Tibial nerve (tissue), 4 donors: ENCODE data around the gene RPS6KA3. TPM values are rescaled to one million over a fixed set of nuclear protein-coding genes. Genes with fewer than 3 reads are reported as not detected.

Experiments
- DNase-seq, 2 donors: peaks; one replicate each; pipeline ENCODE4 v3.0.0-alpha.2; 2019; ENCODE audit warnings: low spot score in 2 of 2
- H3K27ac ChIP-seq, 4 donors: fragments of 200-600 bp; sonication (generic) in 3 of 4; one replicate each; pipeline ENCODE4 v1.5.1; 2017 to 2019; ENCODE audit warnings: mild to moderate bottlenecking in 1 of 4
- H3K27me3 ChIP-seq, 2 donors: fragments of 200-600 bp; sonication (generic) in 1 of 2; one replicate each; pipeline versions ENCODE4 v1.5.1 to v1.6.0; 2017 to 2019
- H3K36me3 ChIP-seq, 3 donors: fragments of 200-600 bp; sonication (generic); one replicate each; pipeline ENCODE4 v1.5.1; 2018 to 2019
- H3K4me1 ChIP-seq, 4 donors: fragments of 200-600 bp; sonication (generic) in 3 of 4; one replicate each; pipeline ENCODE4 v1.5.1; 2017 to 2019
- H3K4me3 ChIP-seq, 4 donors: fragments of 200-600 bp; sonication (generic) in 3 of 4; one replicate each; pipeline ENCODE4 v1.5.1; 2017 to 2019; ENCODE audit warnings: mild to moderate bottlenecking in 1 of 4, moderate library complexity in 1 of 4
- H3K9me3 ChIP-seq, 4 donors: fragments of 200-600 bp; sonication (generic) in 3 of 4; one replicate each; pipeline ENCODE4 v1.5.1; 2017 to 2019
- EP300 ChIP-seq, 2 donors: sonication (generic); formaldehyde crosslinking; IDR thresholded peaks; one replicate each; pipeline ENCODE4 v1.6.1; 2017; ENCODE audit warnings: antibody characterized with exemption in 2 of 2, mild to moderate bottlenecking in 1 of 2
- POLR2A ChIP-seq, 2 donors: fragments of 450-650 bp; IDR thresholded peaks; one replicate each; pipeline ENCODE4 v1.6.1; 2017; ENCODE audit warnings: antibody characterized with exemption in 2 of 2, mild to moderate bottlenecking in 2 of 2, moderate library complexity in 2 of 2
- WGBS, 2 donors: methylation state at CpG; one replicate each; pipeline ENCODE4 v1.1.5; 2018; 5-methylcytosine and 5-hydroxymethylcytosine counted together
- total RNA-seq, 4 donors: library from RNA; depleted of rRNA; stranded (reverse); fragments of >200 nt; gene quantifications; one replicate each; pipeline ENCODE4 v1.1.0, GENCODE V29; 2016
- TF ChIP-seq, protein P1 (sequence below), 5 experiments: fragments of 200-600 bp in 3 of 5; fragments of 450-650 bp in 2 of 5; sonication (generic) in 3 of 5; IDR thresholded peaks; one replicate each; pipeline ENCODE4 v1.5.1; 2016 to 2019; ENCODE audit warnings: antibody characterized with exemption in 5 of 5, mild to moderate bottlenecking in 3 of 5, moderate library complexity in 2 of 5

Gene RPS6KA3
- total RNA-seq, 4 donors from 2014 or later: 22.0 to 33.9 (median 32.6) TPM

DNA sequence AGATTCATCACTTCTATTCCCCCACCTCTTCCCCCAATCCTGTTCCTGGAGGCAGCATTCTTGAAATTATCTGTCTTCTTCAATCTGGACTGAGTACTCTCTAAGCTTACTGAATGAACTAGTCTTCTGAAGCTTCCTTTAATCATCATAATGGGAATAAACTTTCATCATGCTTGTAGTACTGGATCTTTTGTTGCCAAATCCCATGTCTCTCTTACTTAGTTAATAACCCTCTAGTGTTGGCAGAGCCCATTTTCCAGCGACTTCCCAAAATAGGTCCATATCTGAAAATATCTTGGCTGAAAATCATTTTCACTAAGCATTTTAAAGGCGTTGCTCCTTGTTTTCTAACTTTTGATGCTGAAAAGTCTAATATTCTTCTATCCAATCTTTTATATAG lies 39.6 kb downstream of the RPS6KA3 start:
- DNase-seq: no peak
- H3K4me1 ChIP-seq: no peaks in the 10 kb centered on the region
- no peaks in the 10 kb centered on the region for H3K27me3 ChIP-seq
- H3K36me3 ChIP-seq: no peaks in the 10 kb centered on the region
- WGBS, 2 donors: 61 to 71% methylated on average over 2 of the region's 2 CpGs
- no peak for TF ChIP-seq EP300 (IDR thresholded peaks at IDR 0.05)
- TF ChIP-seq, protein P1, sequence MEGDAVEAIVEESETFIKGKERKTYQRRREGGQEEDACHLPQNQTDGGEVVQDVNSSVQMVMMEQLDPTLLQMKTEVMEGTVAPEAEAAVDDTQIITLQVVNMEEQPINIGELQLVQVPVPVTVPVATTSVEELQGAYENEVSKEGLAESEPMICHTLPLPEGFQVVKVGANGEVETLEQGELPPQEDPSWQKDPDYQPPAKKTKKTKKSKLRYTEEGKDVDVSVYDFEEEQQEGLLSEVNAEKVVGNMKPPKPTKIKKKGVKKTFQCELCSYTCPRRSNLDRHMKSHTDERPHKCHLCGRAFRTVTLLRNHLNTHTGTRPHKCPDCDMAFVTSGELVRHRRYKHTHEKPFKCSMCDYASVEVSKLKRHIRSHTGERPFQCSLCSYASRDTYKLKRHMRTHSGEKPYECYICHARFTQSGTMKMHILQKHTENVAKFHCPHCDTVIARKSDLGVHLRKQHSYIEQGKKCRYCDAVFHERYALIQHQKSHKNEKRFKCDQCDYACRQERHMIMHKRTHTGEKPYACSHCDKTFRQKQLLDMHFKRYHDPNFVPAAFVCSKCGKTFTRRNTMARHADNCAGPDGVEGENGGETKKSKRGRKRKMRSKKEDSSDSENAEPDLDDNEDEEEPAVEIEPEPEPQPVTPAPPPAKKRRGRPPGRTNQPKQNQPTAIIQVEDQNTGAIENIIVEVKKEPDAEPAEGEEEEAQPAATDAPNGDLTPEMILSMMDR (IDR thresholded peaks at IDR 0.05): no peak
- TF ChIP-seq POLR2A (IDR thresholded peaks at IDR 0.05): no peak
- H3K9me3 ChIP-seq: no peaks in the 10 kb centered on the region
- H3K4me3 ChIP-seq: no peak overlapping the region
- H3K27ac ChIP-seq: no peak overlapping the region

DNA sequence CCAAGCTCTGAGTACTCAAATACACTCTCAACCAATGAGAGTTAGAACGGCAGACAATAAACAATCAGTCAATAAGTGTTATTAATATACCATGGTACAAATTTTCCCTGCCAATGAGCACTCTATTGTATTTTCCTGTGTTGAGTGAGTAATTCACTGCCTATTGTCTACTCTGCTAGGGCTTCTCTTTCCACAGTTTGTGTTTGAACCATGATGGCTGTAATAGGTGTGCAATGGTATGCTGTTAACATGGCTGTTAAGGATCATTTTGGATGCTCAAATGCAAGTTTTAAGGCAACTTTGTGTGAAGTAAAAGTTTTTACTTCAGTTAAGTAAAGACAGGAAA lies 41.2 kb downstream of the RPS6KA3 start:
- Histone ChIP-seq H3K9me3 (no peaks in the 10 kb centered on the region), H3K27me3 (no peaks in the 10 kb centered on the region), H3K27ac (no peak overlapping the region), H3K4me1 (no peaks in the 10 kb centered on the region), H3K4me3 (no peak overlapping the region), H3K36me3 (no peaks in the 10 kb centered on the region)
- no peak for DNase-seq
- 67 to 92% methylated on average over 1 of the region's 1 CpG for WGBS, 2 donors
- TF ChIP-seq EP300 (IDR thresholded peaks at IDR 0.05): no peak
- no peak for TF ChIP-seq POLR2A (IDR thresholded peaks at IDR 0.05)
- TF ChIP-seq, protein P1 (IDR thresholded peaks at IDR 0.05): no peak

DNA sequence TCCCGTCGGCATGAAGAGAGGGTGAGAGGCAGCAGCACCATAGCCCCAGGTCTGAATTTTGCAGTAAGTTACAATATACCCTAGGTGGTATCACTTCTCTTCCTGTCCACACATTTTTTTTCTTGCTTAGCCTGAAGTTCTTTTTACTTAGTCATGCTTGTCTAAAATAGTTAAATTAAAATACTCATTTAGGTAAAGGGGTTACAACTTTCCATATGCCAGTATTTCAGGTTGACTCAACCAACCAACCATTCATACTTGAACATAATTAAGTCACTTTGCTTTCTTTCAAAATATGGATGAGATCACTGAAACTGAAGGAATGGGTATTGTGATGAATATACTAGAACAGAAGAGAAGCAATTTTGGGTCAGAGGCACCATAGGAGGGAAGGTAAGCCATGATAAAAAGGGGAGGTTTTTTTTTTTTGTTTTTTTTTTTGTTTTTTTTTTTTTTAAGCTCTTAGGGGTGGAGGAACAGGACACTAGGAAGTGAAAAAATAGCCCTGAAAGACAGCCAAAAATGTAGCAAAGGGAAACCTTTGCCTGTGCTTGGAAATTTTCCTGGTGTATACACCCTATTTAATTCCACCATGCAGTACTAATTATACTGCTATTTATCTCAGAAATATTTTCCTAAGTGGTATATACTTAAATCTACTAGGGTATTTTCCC lies 41.8 kb downstream of the RPS6KA3 start:
- 68 to 100% methylated on average over 2 of the region's 2 CpGs for WGBS, 2 donors
- Histone ChIP-seq H3K36me3 (no peaks in the 10 kb centered on the region), H3K9me3 (no peaks in the 10 kb centered on the region), H3K4me3 (no peak overlapping the region), H3K27ac (no peak overlapping the region), H3K27me3 (peaks cover 0 to 2% of the 10 kb centered on the region in 2 donors), H3K4me1 (no peaks in the 10 kb centered on the region)
- TF ChIP-seq POLR2A (IDR thresholded peaks at IDR 0.05): no peak
- TF ChIP-seq, protein P1 (IDR thresholded peaks at IDR 0.05): no peak
- no peak for TF ChIP-seq EP300 (IDR thresholded peaks at IDR 0.05)
- no peak for DNase-seq

DNA sequence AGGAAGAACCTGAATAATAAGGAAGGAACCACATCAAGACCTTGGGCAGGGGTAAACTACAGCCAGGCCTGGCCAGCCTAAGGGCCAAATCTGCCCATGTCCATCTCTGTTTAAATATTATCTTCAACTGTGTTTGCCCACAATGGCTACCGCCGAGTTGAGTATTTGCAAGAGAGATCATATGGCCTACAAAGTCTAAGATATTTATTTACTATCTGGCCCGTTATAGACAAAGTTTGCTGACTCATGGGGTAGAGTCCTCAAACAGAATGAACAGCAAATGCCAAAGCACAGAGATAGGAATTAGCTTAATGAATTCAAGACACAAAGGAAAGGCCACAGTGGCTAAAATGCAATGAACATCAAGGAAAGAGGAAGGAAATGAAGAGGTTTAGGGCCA lies 44.8 kb downstream of the RPS6KA3 start:
- TF ChIP-seq, protein P1 (IDR thresholded peaks at IDR 0.05): no peak
- TF ChIP-seq EP300 (IDR thresholded peaks at IDR 0.05): no peak
- TF ChIP-seq POLR2A (IDR thresholded peaks at IDR 0.05): no peak
- Histone ChIP-seq H3K9me3 (no peaks in the 10 kb centered on the region), H3K36me3 (no peaks in the 10 kb centered on the region), H3K27ac (no peak overlapping the region), H3K27me3 (peaks cover 0 to 6% of the 10 kb centered on the region in 2 donors), H3K4me1 (no peaks in the 10 kb centered on the region), H3K4me3 (no peak overlapping the region)
- WGBS, 2 donors: 68 to 81% methylated on average over 3 of the region's 3 CpGs
- no peak for DNase-seq

DNA sequence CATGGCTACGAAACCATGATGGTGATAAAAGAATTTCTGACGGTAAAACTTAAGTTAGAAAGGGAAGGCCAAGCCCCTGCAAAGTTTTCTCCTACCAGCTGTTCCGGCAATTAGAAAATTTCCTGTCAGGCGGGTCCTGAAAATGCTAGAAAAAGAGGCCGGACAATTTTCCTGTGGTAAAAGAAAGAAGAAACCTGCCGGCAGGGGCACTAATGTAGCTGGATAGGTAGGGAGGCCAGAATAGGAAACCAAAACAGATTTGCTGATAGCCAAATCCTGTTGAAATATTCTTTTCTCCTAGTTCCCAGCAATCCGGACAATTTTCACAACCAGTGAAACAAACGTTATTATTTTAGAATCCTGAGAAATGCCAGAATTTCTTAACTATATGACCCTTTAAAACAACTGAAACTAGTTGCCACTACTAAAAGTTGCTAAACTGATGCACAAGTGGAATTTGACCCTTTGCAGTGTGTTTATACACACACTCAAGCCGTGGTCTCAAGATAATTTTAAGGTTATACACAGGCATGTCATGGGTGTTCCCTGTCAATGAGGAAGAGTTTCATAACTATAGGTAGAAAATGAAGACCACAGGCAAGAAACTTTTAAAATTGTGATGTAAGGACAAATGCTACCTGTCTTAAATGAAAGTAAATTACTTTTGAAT lies 47.7 kb downstream of the RPS6KA3 start:
- WGBS, 2 donors: 43 to 49% methylated on average over 9 of the region's 9 CpGs
- DNase-seq: peak in 1 of 2 donors; percentile 13
- Histone ChIP-seq H3K9me3 (no peaks in the 10 kb centered on the region), H3K4me3 (peak overlapping the region in 1 of 4 donors; percentile 10), H3K36me3 (no peaks in the 10 kb centered on the region), H3K27me3 (peaks cover 0 to 6% of the 10 kb centered on the region in 2 donors), H3K27ac (peak overlapping the region in 2 of 4 donors; percentile 14 to 58), H3K4me1 (no peaks in the 10 kb centered on the region)
- TF ChIP-seq EP300 (IDR thresholded peaks at IDR 0.05) (no peak), POLR2A (IDR thresholded peaks at IDR 0.05) (no peak)
